ENCODE data around the gene MRPS11.
A peak's percentile ranks its signal among the peaks of the same experiment; 100 is the strongest.
"Not testable (repeated sequence)": the region's sequence is repeated elsewhere in the genome, so short reads cannot be mapped to it uniquely, and the experiment has no call there.

The MRPS11 gene

GRCh38 chr15:88467935-88468528 is 524 bp downstream of the MRPS11 start:
- peak overlapping the region; percentile 95 for H3K4me3 ChIP-seq (ENCODE audit: low read length)
- peaks cover 4% of the 10 kb centered on the region for H3K4me1 ChIP-seq (ENCODE audit: control insufficient read depth, insufficient read depth, low read length)
- H3K27ac ChIP-seq (ENCODE audit: low read depth, low read length), result peak overlapping the region; percentile 90
- H3K9ac ChIP-seq (ENCODE audit: low read length), result peak overlapping the region; percentile 12
- no peaks in the 10 kb centered on the region for H3K27me3 ChIP-seq (ENCODE audit: control insufficient read depth, insufficient read depth, low read length)
- H3K36me3 ChIP-seq (ENCODE audit: control insufficient read depth, insufficient read depth, low read length), result peaks cover 6% of the 10 kb centered on the region

DNA sequence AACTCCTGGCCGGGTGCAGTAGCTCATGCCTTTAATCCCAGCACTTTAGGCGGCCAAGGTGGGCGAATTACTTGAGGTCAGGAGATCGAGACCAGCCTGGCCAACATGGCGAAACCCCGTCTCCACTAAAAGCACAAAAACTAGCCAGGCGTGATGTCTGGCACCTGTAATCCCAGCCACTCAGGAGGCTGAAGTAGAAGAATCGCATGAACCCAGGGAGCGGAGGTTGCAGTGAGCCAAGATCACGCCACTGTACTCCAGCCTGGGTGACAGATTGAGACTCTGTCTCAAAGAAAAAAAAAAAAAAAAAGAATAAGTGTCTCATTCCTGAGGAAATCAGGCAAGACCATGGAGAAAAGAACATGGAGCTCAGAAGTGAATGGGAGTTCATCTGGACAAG is 1.2 kb downstream of the MRPS11 start:
- not testable (repeated sequence) for H3K27me3 ChIP-seq (ENCODE audit: control insufficient read depth, insufficient read depth, low read length); H3K4me1 ChIP-seq (ENCODE audit: control insufficient read depth, insufficient read depth, low read length); H3K9ac ChIP-seq (ENCODE audit: low read length); H3K4me3 ChIP-seq (ENCODE audit: low read length); H3K27ac ChIP-seq (ENCODE audit: low read depth, low read length)
- peaks cover 10% of the 10 kb centered on the region for H3K36me3 ChIP-seq (ENCODE audit: control insufficient read depth, insufficient read depth, low read length)

DNA sequence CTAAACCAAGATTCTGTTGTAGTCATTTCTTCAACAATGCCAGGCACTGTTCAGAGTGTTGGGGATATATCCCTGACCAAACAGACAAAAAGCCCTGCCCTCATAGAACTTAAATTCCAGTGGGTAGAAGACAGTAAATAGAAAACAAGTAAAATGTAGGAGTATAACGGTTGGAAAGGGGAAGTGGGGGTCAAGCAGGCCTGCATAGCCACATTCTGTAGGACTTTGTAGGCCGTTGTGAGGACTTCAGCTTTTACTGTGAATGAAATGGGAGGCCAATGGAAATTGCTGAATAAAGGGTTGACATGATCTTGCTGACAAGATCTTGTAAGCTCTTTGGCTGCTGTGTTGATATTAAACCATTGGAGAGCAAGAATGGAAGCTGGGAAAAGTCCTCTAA is 1.8 kb downstream of the MRPS11 start:
- no peak overlapping the region for H3K4me3 ChIP-seq (ENCODE audit: low read length)
- no peak overlapping the region for H3K9ac ChIP-seq (ENCODE audit: low read length)
- no peaks in the 10 kb centered on the region for H3K27me3 ChIP-seq (ENCODE audit: control insufficient read depth, insufficient read depth, low read length)
- no peak overlapping the region for H3K27ac ChIP-seq (ENCODE audit: low read depth, low read length)
- H3K36me3 ChIP-seq (ENCODE audit: control insufficient read depth, insufficient read depth, low read length), result peaks cover 6% of the 10 kb centered on the region
- peaks cover 4% of the 10 kb centered on the region for H3K4me1 ChIP-seq (ENCODE audit: control insufficient read depth, insufficient read depth, low read length)

DNA sequence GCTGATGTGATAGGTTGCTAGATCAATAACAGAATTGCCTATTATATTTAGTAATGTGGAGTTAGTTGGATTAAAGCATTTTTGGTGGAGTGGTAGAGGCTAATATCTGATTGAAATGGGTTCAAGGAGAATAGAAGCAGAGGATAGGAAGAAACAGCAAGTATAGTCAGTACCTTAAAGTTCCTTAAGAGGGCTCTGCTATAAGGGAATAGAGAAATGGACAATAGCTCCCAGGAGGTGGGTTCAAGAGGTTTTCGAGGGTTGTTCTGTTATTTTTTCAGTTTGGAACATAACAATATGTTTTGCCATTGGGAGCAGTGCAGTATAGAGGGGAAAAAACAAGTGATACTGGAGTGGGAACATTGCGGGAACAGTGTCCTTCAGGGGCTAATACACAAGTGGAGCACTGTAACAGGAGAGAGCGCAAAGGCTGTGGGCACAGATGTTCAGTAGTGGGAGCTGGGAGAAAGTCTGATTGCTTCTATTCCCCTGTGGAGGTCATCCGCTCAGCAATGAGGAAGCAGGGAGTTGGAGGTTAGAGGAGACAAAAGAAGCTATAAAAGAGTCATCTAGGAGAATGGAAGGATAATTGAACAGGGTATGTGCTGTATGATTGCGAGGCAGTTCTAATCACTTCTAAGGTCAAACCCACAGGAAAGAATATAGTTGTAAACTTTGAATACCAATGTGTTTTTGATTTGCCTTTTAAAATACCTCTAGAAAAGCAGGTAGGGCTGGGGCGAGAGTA is 3.3 kb downstream of the MRPS11 start:
- H3K27me3 ChIP-seq (ENCODE audit: control insufficient read depth, insufficient read depth, low read length), result no peaks in the 10 kb centered on the region

GRCh38 chr15:88472225-88472624 is 4.7 kb downstream of the MRPS11 start:
- Histone ChIP-seq H3K9ac (ENCODE audit: low read length) (no peak overlapping the region), H3K36me3 (ENCODE audit: control insufficient read depth, insufficient read depth, low read length) (peaks cover 6% of the 10 kb centered on the region), H3K4me1 (ENCODE audit: control insufficient read depth, insufficient read depth, low read length) (peaks cover 7% of the 10 kb centered on the region), H3K27ac (ENCODE audit: low read depth, low read length) (no peak overlapping the region), H3K4me3 (ENCODE audit: low read length) (no peak overlapping the region), H3K27me3 (ENCODE audit: control insufficient read depth, insufficient read depth, low read length) (no peaks in the 10 kb centered on the region)

More for the DNA sequence above, 3.3 kb downstream of the MRPS11 start:
- no peak overlapping the region for H3K9ac ChIP-seq (ENCODE audit: low read length)
- H3K36me3 ChIP-seq (ENCODE audit: control insufficient read depth, insufficient read depth, low read length), result peaks cover 6% of the 10 kb centered on the region
- no peak overlapping the region for H3K27ac ChIP-seq (ENCODE audit: low read depth, low read length)
- no peak overlapping the region for H3K4me3 ChIP-seq (ENCODE audit: low read length)
- H3K4me1 ChIP-seq (ENCODE audit: control insufficient read depth, insufficient read depth, low read length), result peaks cover 4% of the 10 kb centered on the region

GRCh38 chr15:88473661-88474293 is 6.3 kb downstream of the MRPS11 start:
- not testable (repeated sequence) for H3K4me1 ChIP-seq (ENCODE audit: control insufficient read depth, insufficient read depth, low read length); H3K9ac ChIP-seq (ENCODE audit: low read length); H3K27me3 ChIP-seq (ENCODE audit: control insufficient read depth, insufficient read depth, low read length); H3K4me3 ChIP-seq (ENCODE audit: low read length); H3K27ac ChIP-seq (ENCODE audit: low read depth, low read length)
- peaks cover 14% of the 10 kb centered on the region for H3K36me3 ChIP-seq (ENCODE audit: control insufficient read depth, insufficient read depth, low read length)

DNA sequence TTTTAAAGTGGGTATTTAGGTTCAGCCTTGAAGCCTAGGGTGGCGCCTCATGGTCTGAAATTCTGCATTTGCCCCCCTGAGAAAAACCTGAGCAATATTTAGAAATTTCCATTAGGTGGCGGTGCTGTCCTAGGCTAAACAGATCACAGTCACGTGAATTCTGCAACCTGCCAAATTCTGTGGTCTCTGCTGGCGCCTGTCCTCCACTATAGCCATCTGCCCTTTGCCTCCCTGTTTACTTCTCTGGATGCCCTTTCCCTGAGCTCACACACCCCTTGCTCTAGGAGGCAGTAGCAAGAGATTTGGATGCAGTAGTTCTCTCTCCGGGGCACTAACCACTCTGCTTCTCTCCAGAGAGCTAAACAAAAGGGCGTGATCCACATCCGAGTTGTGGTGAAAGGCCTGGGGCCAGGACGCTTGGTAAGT is 9.1 kb downstream of the MRPS11 start:
- Histone ChIP-seq H3K4me1 (ENCODE audit: control insufficient read depth, insufficient read depth, low read length) (peaks cover 4% of the 10 kb centered on the region), H3K9ac (ENCODE audit: low read length) (no peak overlapping the region), H3K36me3 (ENCODE audit: control insufficient read depth, insufficient read depth, low read length) (peaks cover 14% of the 10 kb centered on the region)

GRCh38 chr15:88477126-88477525 is 9.6 kb downstream of the MRPS11 start:
- no peaks in the 10 kb centered on the region for H3K27me3 ChIP-seq (ENCODE audit: control insufficient read depth, insufficient read depth, low read length)
- peak overlapping the region; percentile 45 for H3K27ac ChIP-seq (ENCODE audit: low read depth, low read length)
- no peak overlapping the region for H3K9ac ChIP-seq (ENCODE audit: low read length)
- peaks cover 4% of the 10 kb centered on the region for H3K4me1 ChIP-seq (ENCODE audit: control insufficient read depth, insufficient read depth, low read length)
- no peak overlapping the region for H3K4me3 ChIP-seq (ENCODE audit: low read length)
- peaks cover 14% of the 10 kb centered on the region for H3K36me3 ChIP-seq (ENCODE audit: control insufficient read depth, insufficient read depth, low read length)

More for the DNA sequence above, 9.1 kb downstream of the MRPS11 start:
- Histone ChIP-seq H3K27ac (ENCODE audit: low read depth, low read length) (peak overlapping the region; percentile 45), H3K4me3 (ENCODE audit: low read length) (no peak overlapping the region), H3K27me3 (ENCODE audit: control insufficient read depth, insufficient read depth, low read length) (no peaks in the 10 kb centered on the region)

DNA sequence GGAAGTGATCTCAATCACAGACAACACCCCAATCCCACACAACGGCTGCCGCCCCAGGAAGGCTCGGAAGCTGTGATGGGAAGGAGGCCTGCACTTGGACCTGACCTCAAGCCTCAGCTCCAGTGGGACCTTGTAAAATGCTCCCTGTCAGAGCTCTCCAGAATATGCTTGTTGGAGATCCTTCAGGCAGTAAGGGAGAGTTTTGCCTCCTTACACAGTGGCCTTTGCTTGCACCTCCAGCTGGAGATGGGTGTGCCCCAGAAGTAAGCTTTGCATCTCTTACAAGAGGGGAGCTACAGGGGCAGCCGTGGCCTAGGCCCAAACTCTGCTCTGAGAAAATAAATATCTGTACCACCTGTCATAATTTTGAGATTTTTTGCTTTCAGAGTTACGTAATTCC is 10.4 kb downstream of the MRPS11 start:
- H3K4me1 ChIP-seq (ENCODE audit: control insufficient read depth, insufficient read depth, low read length), result peaks cover 4% of the 10 kb centered on the region
- H3K27me3 ChIP-seq (ENCODE audit: control insufficient read depth, insufficient read depth, low read length), result no peaks in the 10 kb centered on the region
- H3K4me3 ChIP-seq (ENCODE audit: low read length), result no peak overlapping the region
- peaks cover 14% of the 10 kb centered on the region for H3K36me3 ChIP-seq (ENCODE audit: control insufficient read depth, insufficient read depth, low read length)
- H3K9ac ChIP-seq (ENCODE audit: low read length), result no peak overlapping the region
- no peak overlapping the region for H3K27ac ChIP-seq (ENCODE audit: low read depth, low read length)

GRCh38 chr15:88479169-88479568 is 11.7 kb downstream of the MRPS11 start:
- peaks cover 4% of the 10 kb centered on the region for H3K4me1 ChIP-seq (ENCODE audit: control insufficient read depth, insufficient read depth, low read length)
- no peaks in the 10 kb centered on the region for H3K27me3 ChIP-seq (ENCODE audit: control insufficient read depth, insufficient read depth, low read length)
- H3K27ac ChIP-seq (ENCODE audit: low read depth, low read length), result no peak overlapping the region
- no peak overlapping the region for H3K4me3 ChIP-seq (ENCODE audit: low read length)
- peaks cover 8% of the 10 kb centered on the region for H3K36me3 ChIP-seq (ENCODE audit: control insufficient read depth, insufficient read depth, low read length)
- H3K9ac ChIP-seq (ENCODE audit: low read length), result no peak overlapping the region

DNA sequence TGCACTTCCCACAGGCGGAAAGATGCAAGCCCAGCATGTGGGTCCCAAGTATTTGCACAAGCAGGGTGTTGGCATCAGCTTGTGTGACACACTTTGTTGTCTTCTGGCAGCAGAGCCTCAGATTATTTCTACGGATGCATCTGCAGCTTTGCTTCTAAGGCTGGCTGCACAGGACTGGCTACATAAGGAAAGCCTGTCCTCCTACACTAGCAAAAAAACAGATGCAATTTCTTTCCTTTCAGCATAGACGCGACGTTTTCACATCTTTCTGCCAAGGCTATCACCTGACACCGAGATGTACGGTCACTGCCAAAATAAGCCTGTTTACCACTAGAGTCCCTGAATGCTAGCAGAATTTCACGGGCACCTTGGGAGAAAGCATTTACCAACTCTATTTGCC is 13.5 kb downstream of the MRPS11 start:
- Histone ChIP-seq H3K4me1 (ENCODE audit: control insufficient read depth, insufficient read depth, low read length) (peaks cover 4% of the 10 kb centered on the region), H3K9ac (ENCODE audit: low read length) (no peak overlapping the region), H3K36me3 (ENCODE audit: control insufficient read depth, insufficient read depth, low read length) (peaks cover 8% of the 10 kb centered on the region), H3K4me3 (ENCODE audit: low read length) (no peak overlapping the region), H3K27me3 (ENCODE audit: control insufficient read depth, insufficient read depth, low read length) (no peaks in the 10 kb centered on the region), H3K27ac (ENCODE audit: low read depth, low read length) (no peak overlapping the region)

DNA sequence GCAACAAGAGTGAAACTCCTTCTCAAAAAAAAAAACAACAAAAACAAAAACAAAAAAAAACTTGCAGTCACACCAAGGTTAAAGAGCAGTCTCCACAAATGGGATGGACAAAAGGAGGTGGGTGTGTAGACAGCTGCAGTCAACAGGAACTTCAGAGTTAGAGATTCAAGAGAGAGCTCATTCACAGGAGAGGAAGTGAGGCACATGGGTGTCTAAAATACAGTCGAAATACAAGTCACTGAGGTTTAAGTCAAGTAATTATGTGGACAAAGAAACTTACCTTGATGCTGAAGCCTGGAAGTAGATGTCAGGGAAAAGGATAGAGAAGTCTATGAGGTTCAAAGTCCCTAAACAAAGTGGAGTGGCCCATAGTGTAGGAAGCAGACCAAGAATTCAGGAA is 14.8 kb downstream of the MRPS11 start:
- H3K4me3 ChIP-seq (ENCODE audit: low read length), result no peak overlapping the region

More for the DNA sequence above, 14.8 kb downstream of the MRPS11 start:
- no peaks in the 10 kb centered on the region for H3K27me3 ChIP-seq (ENCODE audit: control insufficient read depth, insufficient read depth, low read length)
- no peak overlapping the region for H3K27ac ChIP-seq (ENCODE audit: low read depth, low read length)
- peaks cover 8% of the 10 kb centered on the region for H3K36me3 ChIP-seq (ENCODE audit: control insufficient read depth, insufficient read depth, low read length)
- no peak overlapping the region for H3K9ac ChIP-seq (ENCODE audit: low read length)
- H3K4me1 ChIP-seq (ENCODE audit: control insufficient read depth, insufficient read depth, low read length), result no peaks in the 10 kb centered on the region
